NCI-H226 (cell line): ENCODE measurements around the gene PPP1R14C.

ENCODE experiments used
- DNase-seq: peaks from one replicate; pipeline ENCODE4 v3.0.0-alpha.2; 2015

The PPP1R14C gene

GRCh38 chr6:150252714-150253444 lies 110.0 kb downstream of the PPP1R14C start:
- no peak for DNase-seq

- no peak for DNase-seq
Measured at GRCh38 chr6:150253489-150253888, 110.6 kb downstream of the PPP1R14C start.

GRCh38 chr6:150254770-150255169 lies 111.9 kb downstream of the PPP1R14C start:
- DNase-seq: no peak

- DNase-seq: no peak
Measured at GRCh38 chr6:150255840-150256239, 113.0 kb downstream of the PPP1R14C start.

GRCh38 chr6:150256618-150257272 lies 113.9 kb downstream of the PPP1R14C start:
- DNase-seq: peak; percentile 89

GRCh38 chr6:150258381-150258780 lies 115.5 kb downstream of the PPP1R14C start:
- no peak for DNase-seq

- no peak for DNase-seq
Measured at GRCh38 chr6:150260931-150261330, 118.1 kb downstream of the PPP1R14C start.

GRCh38 chr6:150261997-150262697 lies 119.3 kb downstream of the PPP1R14C start:
- DNase-seq: no peak

- no peak for DNase-seq
Measured at GRCh38 chr6:150263765-150264404, 121.0 kb downstream of the PPP1R14C start.

- DNase-seq: no peak
Measured at GRCh38 chr6:150266309-150266708, 123.5 kb downstream of the PPP1R14C start.

- no peak for DNase-seq
Measured at GRCh38 chr6:150266963-150267685, 124.3 kb downstream of the PPP1R14C start.

- peak; percentile 87 for DNase-seq
Measured at GRCh38 chr6:150267686-150268561, 125.1 kb downstream of the PPP1R14C start.

GRCh38 chr6:150269130-150269856 lies 126.4 kb downstream of the PPP1R14C start:
- DNase-seq: no peak

GRCh38 chr6:150269857-150270223 lies 127.0 kb downstream of the PPP1R14C start:
- peak; percentile 98 for DNase-seq

- DNase-seq: no peak
Measured at GRCh38 chr6:150270330-150271052, 127.6 kb downstream of the PPP1R14C start.

- DNase-seq: no peak
Measured at GRCh38 chr6:150271172-150271500, 128.3 kb downstream of the PPP1R14C start.

GRCh38 chr6:150271501-150272263 lies 128.8 kb downstream of the PPP1R14C start:
- DNase-seq: no peak

GRCh38 chr6:150272264-150272975 lies 129.6 kb downstream of the PPP1R14C start:
- DNase-seq: peak; percentile 19

- DNase-seq: no peak
Measured at GRCh38 chr6:150272976-150273315, 130.1 kb downstream of the PPP1R14C start.
